Neuronal stem cell (in vitro differentiated cells): ENCODE measurements around the gene DCXR.

Experiments used
- DNase-seq: peaks from one replicate; pipeline ENCODE4 v3.0.0-alpha.2; 2013; ENCODE audit warnings: low spot score
- H2AFZ ChIP-seq: one replicate; pipeline ENCODE4 v1.6.1; 2013; ENCODE audit warnings: mild to moderate bottlenecking, low read length, inconsistent platforms
- H2AK5ac ChIP-seq: 2 replicates; pipeline ENCODE4 v1.6.1; 2013; ENCODE audit warnings: low read depth, mild to moderate bottlenecking, inconsistent platforms, low read length, moderate library complexity, mixed read lengths
- H2BK120ac ChIP-seq: 2 replicates; pipeline ENCODE4 v1.6.1; 2013; ENCODE audit warnings: low read depth, mild to moderate bottlenecking, inconsistent platforms, low read length, moderate library complexity, mixed read lengths
- H2BK12ac ChIP-seq: one replicate; pipeline ENCODE4 v1.6.1; 2013; ENCODE audit warnings: low read length, inconsistent platforms
- H2BK15ac ChIP-seq: 2 replicates; pipeline ENCODE4 v1.6.1; 2013; ENCODE audit warnings: mild to moderate bottlenecking, low read length, inconsistent platforms, mixed read lengths
- H2BK5ac ChIP-seq: one replicate; pipeline ENCODE4 v1.6.1; 2013; ENCODE audit warnings: inconsistent platforms, mild to moderate bottlenecking, low read length, moderate library complexity
- H3K14ac ChIP-seq: one replicate; pipeline ENCODE4 v1.6.1; 2013; ENCODE audit warnings: low read length, inconsistent platforms
- H3K18ac ChIP-seq: 2 replicates; pipeline ENCODE4 v1.6.1; 2013; ENCODE audit warnings: low read length, inconsistent platforms
- H3K23ac ChIP-seq: 2 replicates; pipeline ENCODE4 v1.6.1; 2013; ENCODE audit warnings: low read depth, mild to moderate bottlenecking, mixed read lengths, low read length, inconsistent platforms; ENCODE audit not compliant: poor library complexity
- H3K27ac ChIP-seq: replicated peaks from 3 replicates; pipeline ENCODE4 v1.5.1; 2013; ENCODE audit warnings: low read length, inconsistent platforms
- H3K27me3 ChIP-seq, 3 experiments: 2 replicates each; pipeline ENCODE4 v1.6.1; 2013; ENCODE audit warnings: low read length in 3 of 3, mild to moderate bottlenecking in 2 of 3, inconsistent platforms in 1 of 3, low read depth in 1 of 3, mixed read lengths in 1 of 3, moderate library complexity in 1 of 3; ENCODE audit not compliant: control insufficient read depth in 3 of 3, insufficient read depth in 3 of 3
- H3K36me3 ChIP-seq, 2 donors: replicated peaks in 1 of 2; 2 replicates each; pipeline ENCODE4 v1.6.1; 2013; ENCODE audit warnings: low read length in 2 of 2; ENCODE audit not compliant: control insufficient read depth in 2 of 2, insufficient read depth in 2 of 2
- H3K4ac ChIP-seq: 2 replicates; pipeline ENCODE4 v1.6.1; 2013; ENCODE audit warnings: inconsistent platforms, mild to moderate bottlenecking, low read length, moderate library complexity
- H3K4me1 ChIP-seq, 2 donors: 1 replicate in 1 of 2; 2 replicates in 1 of 2; pipeline ENCODE4 v1.6.1; 2013; ENCODE audit warnings: low read length in 2 of 2, low read depth in 1 of 2; ENCODE audit not compliant: control insufficient read depth in 2 of 2, insufficient read depth in 1 of 2
- H3K4me2 ChIP-seq: one replicate; pipeline ENCODE4 v1.6.1; 2013; ENCODE audit warnings: mild to moderate bottlenecking, low read length, inconsistent platforms; ENCODE audit not compliant: insufficient read depth, poor library complexity, severe bottlenecking
- H3K4me3 ChIP-seq, 2 donors: 2 replicates each; pipeline ENCODE4 v1.5.1; 2013; ENCODE audit warnings: low read length in 2 of 2, mild to moderate bottlenecking in 2 of 2, inconsistent platforms in 1 of 2, moderate library complexity in 1 of 2
- H3K79me1 ChIP-seq: one replicate; pipeline ENCODE4 v1.6.1; 2013; ENCODE audit warnings: low read depth, mild to moderate bottlenecking, inconsistent platforms, low read length, moderate library complexity
- H3K9ac ChIP-seq: one replicate; pipeline ENCODE4 v1.6.1; 2013; ENCODE audit warnings: mild to moderate bottlenecking, low read depth, low read length, inconsistent platforms; ENCODE audit not compliant: poor library complexity
- H3K9me3 ChIP-seq, 2 donors: replicated peaks in 1 of 2; 2 replicates each; pipeline versions ENCODE3 to v1.6.1; 2013; ENCODE audit warnings: low read length in 2 of 2, mild to moderate bottlenecking in 2 of 2, inconsistent platforms in 1 of 2, low read depth in 1 of 2, mixed read lengths in 1 of 2, moderate library complexity in 1 of 2; ENCODE audit not compliant: control insufficient read depth in 2 of 2, insufficient read depth in 1 of 2
- H4K8ac ChIP-seq: one replicate; pipeline ENCODE4 v1.6.1; 2013; ENCODE audit warnings: low read depth, mild to moderate bottlenecking, inconsistent platforms, low read length, moderate library complexity
- H4K91ac ChIP-seq: one replicate; pipeline ENCODE4 v1.6.1; 2013; ENCODE audit warnings: low read length, low read depth, mild to moderate bottlenecking, inconsistent platforms; ENCODE audit not compliant: poor library complexity
- WGBS, 2 donors: extraction: QIAGEN DNeasy Blood & Tissue Kit; methylation state at CpG; one replicate each; pipeline ENCODE4 v1.1.7; 2013; ENCODE audit warnings: missing lambda C conversion rate in 2 of 2, mixed read lengths in 1 of 2; ENCODE audit not compliant: insufficient read length in 2 of 2, insufficient replicate concordance in 1 of 2; ENCODE audit errors: extremely low coverage in 2 of 2; 5-methylcytosine and 5-hydroxymethylcytosine counted together

The DCXR gene

DNA sequence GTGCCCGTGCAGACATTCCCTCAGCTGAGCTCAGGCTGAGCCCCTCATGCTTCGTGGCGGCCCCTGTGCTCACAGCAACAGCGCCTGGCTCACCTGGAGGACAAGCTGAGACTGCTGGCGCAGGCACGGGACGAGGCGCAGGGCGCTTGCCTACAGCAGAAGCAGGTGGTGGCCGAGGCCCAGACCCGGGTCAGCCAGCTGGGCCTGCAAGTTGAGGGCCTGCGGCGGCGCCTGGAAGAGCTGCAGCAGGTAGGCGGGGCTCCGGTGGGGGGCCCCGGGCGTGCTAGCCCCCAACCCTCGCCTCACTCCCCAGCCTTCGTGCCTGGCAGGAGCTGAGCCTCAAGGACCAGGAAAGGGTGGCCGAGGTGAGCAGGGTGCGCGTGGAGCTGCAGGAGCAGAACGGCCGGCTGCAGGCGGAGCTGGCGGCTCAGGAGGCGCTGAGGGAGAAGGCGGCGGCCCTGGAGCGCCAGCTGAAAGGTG is 7.5 kb downstream of the DCXR start:
- no CpG with 5 or more reads among the region's 31 CpGs for WGBS, 2 donors
- Histone ChIP-seq H2AFZ (no peak overlapping the region), H3K36me3 (peaks cover 27 to 29% of the 10 kb centered on the region in 2 donors), H3K18ac (peak overlapping the region; percentile 94), H2BK5ac (peak overlapping the region; percentile 90), H4K8ac (peak overlapping the region; percentile 65), H4K91ac (no peak overlapping the region), H3K23ac (peak overlapping the region; percentile 93), H3K27me3 (no peaks in the 10 kb centered on the region), H3K4me1 (peaks cover 5 to 12% of the 10 kb centered on the region in 2 donors), H2BK15ac (peak overlapping the region; percentile 58), H3K9ac (peak overlapping the region; percentile 72), H3K4me3 (peak overlapping the region in 1 of 2 donors; percentile 43), H3K4me2 (no peak overlapping the region), H2BK12ac (peak overlapping the region; percentile 73), H2BK120ac (peak overlapping the region; percentile 72), H2AK5ac (peak overlapping the region; percentile 86), H3K9me3 (peaks cover 0 to 2% of the 10 kb centered on the region in 2 donors), H3K27ac (no peak overlapping the region), H3K79me1 (peaks cover 7% of the 10 kb centered on the region), H3K4ac (no peak overlapping the region), H3K14ac (peak overlapping the region; percentile 56)
- DNase-seq: no peak

DNA sequence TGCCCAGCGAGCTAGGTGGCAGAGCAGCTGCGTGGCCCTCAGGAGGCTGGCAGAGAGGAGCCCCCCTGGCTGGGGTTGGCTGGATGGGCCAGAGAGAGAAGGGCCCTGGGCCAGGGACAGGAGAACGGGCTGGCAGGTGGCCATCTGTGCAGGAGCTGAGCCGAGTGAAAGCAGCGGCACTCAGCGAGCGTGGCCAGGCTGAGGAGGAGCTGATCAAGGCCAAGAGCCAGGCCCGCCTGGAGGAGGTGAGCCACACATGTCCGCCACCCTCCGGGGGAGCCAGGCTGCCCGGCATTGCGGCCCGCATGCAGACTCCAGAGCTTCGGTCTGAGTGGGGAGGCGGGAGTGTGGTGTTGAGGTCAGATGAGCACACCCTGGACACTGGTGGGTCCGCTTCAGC is 8.1 kb downstream of the DCXR start:
- H3K27me3 ChIP-seq: no peaks in the 10 kb centered on the region
- no CpG with 5 or more reads among the region's 16 CpGs for WGBS, 2 donors
- peaks cover 7% of the 10 kb centered on the region for H3K79me1 ChIP-seq
- no peak overlapping the region for H4K8ac ChIP-seq
- H3K36me3 ChIP-seq: peaks cover 22 to 29% of the 10 kb centered on the region in 2 donors
- H2AK5ac ChIP-seq: peak overlapping the region; percentile 86
- H3K14ac ChIP-seq: no peak overlapping the region
- no peak overlapping the region for H3K4ac ChIP-seq
- DNase-seq: no peak
- no peak overlapping the region for H3K4me2 ChIP-seq
- H2BK15ac ChIP-seq: peak overlapping the region; percentile 58
- H3K18ac ChIP-seq: no peak overlapping the region
- no peak overlapping the region for H3K4me3 ChIP-seq
- peak overlapping the region; percentile 44 for H3K9ac ChIP-seq
- H3K23ac ChIP-seq: peak overlapping the region; percentile 93
- H3K9me3 ChIP-seq: peaks cover 0 to 2% of the 10 kb centered on the region in 2 donors
- H2BK5ac ChIP-seq: no peak overlapping the region
- no peak overlapping the region for H2BK12ac ChIP-seq
- H2BK120ac ChIP-seq: no peak overlapping the region
- H4K91ac ChIP-seq: no peak overlapping the region
- H3K27ac ChIP-seq: no peak overlapping the region
- H3K4me1 ChIP-seq: peaks cover 5 to 12% of the 10 kb centered on the region in 2 donors
- H2AFZ ChIP-seq: no peak overlapping the region

DNA sequence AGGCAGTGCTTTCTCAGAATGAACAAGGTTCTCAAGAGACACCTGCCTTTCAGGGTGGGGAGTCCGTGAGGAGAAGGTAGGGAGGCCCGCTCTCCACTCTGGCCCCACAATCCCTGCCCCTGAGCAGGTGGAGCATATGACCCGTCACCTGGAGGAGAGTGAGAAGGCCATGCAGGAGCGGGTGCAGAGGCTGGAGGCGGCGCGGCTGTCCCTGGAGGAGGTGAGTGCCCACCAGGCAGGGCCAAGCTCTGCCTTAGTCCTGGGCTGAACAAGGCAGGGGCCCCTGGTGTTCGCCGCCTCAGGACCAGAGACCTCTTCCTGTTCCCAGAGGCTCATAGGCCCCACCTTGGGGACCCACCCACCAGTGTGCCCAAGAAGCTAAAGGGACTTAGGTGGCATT is 8.5 kb downstream of the DCXR start:
- Histone ChIP-seq H3K4ac (no peak overlapping the region), H4K91ac (no peak overlapping the region), H3K36me3 (peaks cover 22 to 29% of the 10 kb centered on the region in 2 donors), H4K8ac (no peak overlapping the region), H2AK5ac (no peak overlapping the region), H3K4me2 (no peak overlapping the region), H3K27ac (no peak overlapping the region), H2BK15ac (peak overlapping the region; percentile 58), H3K4me3 (no peak overlapping the region), H2AFZ (no peak overlapping the region), H2BK12ac (peak overlapping the region; percentile 10), H2BK120ac (no peak overlapping the region), H3K4me1 (peaks cover 8 to 16% of the 10 kb centered on the region in 2 donors), H3K79me1 (peaks cover 10% of the 10 kb centered on the region), H3K23ac (no peak overlapping the region), H2BK5ac (no peak overlapping the region), H3K27me3 (no peaks in the 10 kb centered on the region), H3K18ac (no peak overlapping the region), H3K9me3 (peaks cover 0 to 2% of the 10 kb centered on the region in 2 donors), H3K14ac (no peak overlapping the region), H3K9ac (no peak overlapping the region)
- no CpG with 5 or more reads among the region's 9 CpGs for WGBS, 2 donors
- no peak for DNase-seq

DNA sequence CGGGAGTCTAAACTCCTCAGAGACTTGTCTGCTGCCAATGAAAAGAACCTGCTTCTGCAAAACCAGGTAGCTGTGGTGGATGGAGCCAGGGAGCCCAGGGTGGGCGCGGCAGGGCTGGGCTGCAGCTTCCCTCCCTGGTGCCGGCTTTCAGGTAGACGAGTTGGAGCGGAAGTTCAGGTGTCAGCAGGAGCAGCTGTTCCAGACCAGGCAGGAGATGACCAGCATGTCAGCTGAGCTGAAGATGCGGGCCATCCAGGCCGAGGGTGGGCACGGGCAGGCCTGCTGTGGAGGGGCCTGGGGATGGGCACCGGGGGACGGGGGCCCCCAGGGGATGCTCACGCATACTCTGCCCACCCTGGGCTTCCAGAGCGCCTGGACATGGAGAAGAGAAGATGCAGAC is 9.3 kb downstream of the DCXR start:
- Histone ChIP-seq H2BK120ac (no peak overlapping the region), H3K27ac (no peak overlapping the region), H3K14ac (no peak overlapping the region), H3K9ac (no peak overlapping the region), H2AK5ac (no peak overlapping the region), H3K4me3 (no peak overlapping the region), H3K4ac (no peak overlapping the region), H4K91ac (no peak overlapping the region), H2AFZ (no peak overlapping the region), H3K4me1 (peaks cover 10 to 20% of the 10 kb centered on the region in 2 donors), H3K23ac (peak overlapping the region; percentile 89), H4K8ac (no peak overlapping the region), H3K18ac (no peak overlapping the region), H2BK12ac (no peak overlapping the region), H3K79me1 (peaks cover 6% of the 10 kb centered on the region), H3K4me2 (peak overlapping the region; percentile 11), H3K9me3 (peaks cover 0 to 2% of the 10 kb centered on the region in 2 donors), H3K36me3 (peaks cover 18 to 29% of the 10 kb centered on the region in 2 donors), H3K27me3 (no peaks in the 10 kb centered on the region), H2BK5ac (peak overlapping the region; percentile 39), H2BK15ac (no peak overlapping the region)
- no CpG with 5 or more reads among the region's 13 CpGs for WGBS, 2 donors
- DNase-seq: no peak
